IMR-90 (cell line): ENCODE data around the gene MPZL1. TPM values are rescaled to one million over a fixed set of nuclear protein-coding genes. Genes with fewer than 3 reads are reported as not detected.

Experiments used
- ATAC-seq: fragments of 200-7000 bp; cut with Tn5 transposase; 2 replicates; pipeline ENCODE4 v1.9.1; 2020; ENCODE audit warnings: low read depth, mild to moderate bottlenecking, moderate library complexity
- BruUV-seq: library from RNA; stranded (reverse); fragments of 400-500 nt; replicated peaks from 2 replicates; lab custom pipeline; 2021; lab: Mats Ljungman, UMichigan
- CTCF ChIA-PET: fragments of 300-600 bp; formaldehyde crosslinking; extraction: SDS; loops from one replicate; lab custom pipeline; 2021; ENCODE audit warnings: antibody characterized with exemption; lab: Yijun Ruan, JAX
- POLR2A ChIA-PET: fragments of 300-600 bp; sonication (Branson Sonifier 250); formaldehyde crosslinking; loops from one replicate; lab custom pipeline; 2022; ENCODE audit warnings: antibody characterized with exemption; ENCODE audit not compliant: unreplicated experiment; lab: Charles Lee
- DNase-seq: peaks from one replicate; pipeline ENCODE4 v3.0.0; 2013
- H2AFZ ChIP-seq: replicated peaks from 2 replicates; pipeline ENCODE3; 2013; ENCODE audit warnings: low read length, mild to moderate bottlenecking; ENCODE audit not compliant: poor library complexity
- H2AK5ac ChIP-seq: 2 replicates; pipeline ENCODE4 v1.6.1; 2013; ENCODE audit warnings: low read depth, low read length, inconsistent platforms
- H2AK9ac ChIP-seq: replicated peaks from 2 replicates; pipeline ENCODE3; 2013; ENCODE audit warnings: mild to moderate bottlenecking, low read depth, low read length, moderate library complexity; ENCODE audit not compliant: poor library complexity
- H2BK120ac ChIP-seq: 2 replicates; pipeline ENCODE4 v1.6.1; 2013; ENCODE audit warnings: low read depth, low read length, inconsistent platforms
- H2BK15ac ChIP-seq: 3 replicates; pipeline ENCODE4 v1.6.1; 2013; ENCODE audit warnings: low read depth, low read length, inconsistent platforms
- H2BK20ac ChIP-seq: 2 replicates; pipeline ENCODE4 v1.6.1; 2013; ENCODE audit warnings: low read depth, mild to moderate bottlenecking, inconsistent platforms, low read length, moderate library complexity
- H2BK5ac ChIP-seq: 2 replicates; pipeline ENCODE4 v1.6.1; 2013; ENCODE audit warnings: mild to moderate bottlenecking, low read depth, low read length, inconsistent platforms; ENCODE audit not compliant: poor library complexity, severe bottlenecking
- H3K14ac ChIP-seq: replicated peaks from 2 replicates; pipeline ENCODE4 v1.6.1; 2013; ENCODE audit warnings: low read depth, low read length, inconsistent platforms
- H3K18ac ChIP-seq: 2 replicates; pipeline ENCODE4 v1.6.1; 2013; ENCODE audit warnings: low read depth, low read length, control low read depth
- H3K23ac ChIP-seq: 2 replicates; pipeline ENCODE4 v1.6.1; 2013; ENCODE audit warnings: low read depth, low read length, inconsistent platforms
- H3K27ac ChIP-seq: 2 replicates; pipeline ENCODE4 v1.5.1; 2013; ENCODE audit warnings: mild to moderate bottlenecking, control low read depth, low read length; ENCODE audit not compliant: insufficient read depth
- H3K27me3 ChIP-seq: 2 replicates; pipeline ENCODE4 v1.6.1; 2013; ENCODE audit warnings: low read length; ENCODE audit not compliant: control insufficient read depth, insufficient read depth
- H3K36me3 ChIP-seq: 2 replicates; pipeline ENCODE4 v1.6.1; 2013; ENCODE audit warnings: low read length, mixed read lengths; ENCODE audit not compliant: control insufficient read depth, insufficient read depth
- H3K4ac ChIP-seq: 2 replicates; pipeline ENCODE4 v1.6.1; 2013; ENCODE audit warnings: low read depth, low read length, inconsistent platforms
- H3K4me1 ChIP-seq: 2 replicates; pipeline ENCODE4 v1.6.1; 2013; ENCODE audit warnings: low read length, mixed read lengths; ENCODE audit not compliant: control insufficient read depth, insufficient read depth
- H3K4me2 ChIP-seq: 2 replicates; pipeline ENCODE4 v1.6.1; 2013; ENCODE audit warnings: low read depth, mild to moderate bottlenecking, control low read depth, low read length, moderate library complexity
- H3K4me3 ChIP-seq: 2 replicates; pipeline ENCODE4 v1.5.1; 2013; ENCODE audit warnings: low read depth, mild to moderate bottlenecking, control low read depth, low read length, moderate library complexity; ENCODE audit not compliant: insufficient read depth
- H3K56ac ChIP-seq: 2 replicates; pipeline ENCODE4 v1.6.1; 2013; ENCODE audit warnings: low read length, inconsistent platforms; ENCODE audit not compliant: insufficient read depth; ENCODE audit errors: extremely low read depth
- H3K79me1 ChIP-seq, 2 experiments: 2 replicates each; pipeline ENCODE4 v1.6.1; 2013; ENCODE audit warnings: low read length in 2 of 2, inconsistent platforms in 1 of 2, low read depth in 1 of 2
- H3K9ac ChIP-seq: 2 replicates; pipeline ENCODE4 v1.6.1; 2013; ENCODE audit warnings: low read depth, low read length, control low read depth
- H3K9me1 ChIP-seq: 2 replicates; pipeline ENCODE4 v1.6.1; 2013; ENCODE audit warnings: low read length, inconsistent platforms; ENCODE audit not compliant: insufficient read depth
- H3K9me3 ChIP-seq: 2 replicates; pipeline ENCODE4 v1.6.1; 2013; ENCODE audit warnings: low read length; ENCODE audit not compliant: control insufficient read depth, insufficient read depth
- H4K20me1 ChIP-seq: 2 replicates; pipeline ENCODE4 v1.6.1; 2013; ENCODE audit warnings: low read length, inconsistent platforms; ENCODE audit not compliant: insufficient read depth
- H4K5ac ChIP-seq: 2 replicates; pipeline ENCODE4 v1.6.1; 2013; ENCODE audit warnings: mild to moderate bottlenecking, low read depth, low read length, control low read depth
- H4K8ac ChIP-seq, 2 experiments: 2 replicates each; pipeline ENCODE4 v1.6.1; 2013; ENCODE audit warnings: low read depth in 2 of 2, low read length in 2 of 2, control low read depth in 1 of 2, inconsistent platforms in 1 of 2
- H4K91ac ChIP-seq: 2 replicates; pipeline ENCODE4 v1.6.1; 2013; ENCODE audit warnings: low read depth, low read length, inconsistent platforms; ENCODE audit not compliant: insufficient read depth
- BHLHE40 ChIP-seq: fragments of 150-350 bp; IDR thresholded peaks from 2 replicates; pipeline ENCODE4 v1.6.1; 2016; ENCODE audit warnings: mild to moderate bottlenecking, low read depth, low read length
- CEBPB ChIP-seq: IDR thresholded peaks from 2 replicates; pipeline ENCODE4 v1.6.1; 2012; ENCODE audit warnings: low read depth, low read length, improper control_type of control experiment
- CHD1 ChIP-seq: IDR thresholded peaks from 2 replicates; pipeline ENCODE4 v1.6.1; 2012; ENCODE audit warnings: low read depth, low read length, improper control_type of control experiment
- FOS ChIP-seq: fragments of 150-350 bp; IDR thresholded peaks from 2 replicates; pipeline ENCODE4 v1.6.1; 2016; ENCODE audit warnings: low read depth, low read length
- MAFK ChIP-seq: IDR thresholded peaks from 2 replicates; pipeline ENCODE4 v1.6.1; 2012; ENCODE audit warnings: low read depth, low read length, improper control_type of control experiment
- MAZ ChIP-seq: IDR thresholded peaks from 2 replicates; pipeline ENCODE4 v1.6.1; 2012; ENCODE audit warnings: low read depth, mild to moderate bottlenecking, low read length, improper control_type of control experiment, moderate library complexity, borderline replicate concordance
- MXI1 ChIP-seq: IDR thresholded peaks from 2 replicates; pipeline ENCODE4 v1.6.1; 2012; ENCODE audit warnings: low read depth, mild to moderate bottlenecking, low read length, moderate library complexity, borderline replicate concordance
- NFE2L2 ChIP-seq: fragments of 150-350 bp; IDR thresholded peaks from 2 replicates; pipeline ENCODE4 v1.6.1; 2016; ENCODE audit warnings: low read depth, mild to moderate bottlenecking, low read length
- POLR2A ChIP-seq: IDR thresholded peaks from 2 replicates; pipeline ENCODE4 v1.6.1; 2012; ENCODE audit warnings: mild to moderate bottlenecking, low read depth, low read length
- RAD21 ChIP-seq: IDR thresholded peaks from 2 replicates; pipeline ENCODE4 v1.6.1; 2012; ENCODE audit warnings: low read length, improper control_type of control experiment
- RCOR1 ChIP-seq: IDR thresholded peaks from 2 replicates; pipeline ENCODE4 v1.6.1; 2012; ENCODE audit warnings: mild to moderate bottlenecking, low read length, improper control_type of control experiment; ENCODE audit not compliant: insufficient replicate concordance
- RFX5 ChIP-seq: IDR thresholded peaks from 2 replicates; pipeline ENCODE4 v1.8.0; 2012; ENCODE audit warnings: low read depth, mild to moderate bottlenecking, low read length, moderate library complexity
- SMC3 ChIP-seq: fragments of 150-350 bp; IDR thresholded peaks from 2 replicates; pipeline ENCODE4 v1.6.1; 2016; ENCODE audit warnings: low read depth, mild to moderate bottlenecking, antibody characterized with exemption, low read length, moderate library complexity
- WGBS, 2 experiments: methylation state at CpG; one replicate each; pipeline versions ENCODE4 v1.1.5 to v1.1.7; 2013; ENCODE audit warnings: missing lambda C conversion rate in 2 of 2; ENCODE audit not compliant: insufficient read length in 1 of 2; ENCODE audit errors: extremely low coverage in 2 of 2; 5-methylcytosine and 5-hydroxymethylcytosine counted together
- dilution Hi-C: fragments of 300-500 bp; cut with HindIII; formaldehyde crosslinking; loops from one replicate; pipeline ENCODE4 v1.14.3; 2018; ENCODE audit warnings: low sequenced_read_pairs; ENCODE audit not compliant: unreplicated experiment
- in situ Hi-C: fragments of 300-500 bp; cut with MboI; formaldehyde crosslinking; loops from 3 replicates; pipeline ENCODE4 v1.14.3; 2019; ENCODE audit warnings: low sequenced_read_pairs, inconsistent platforms, mixed read lengths
- intact Hi-C: fragments of 100-400 bp; cut with micrococcal nuclease; formaldehyde crosslinking; loops from 2 replicates; pipeline ENCODE4 v1.10.0; 2022
- polyA plus RNA-seq, 3 experiments: library from polyadenylated mRNA; depleted of rRNA; stranded (reverse); fragments of >200 nt; gene quantifications; 2 replicates each; pipeline ENCODE4 v1.2.3, GENCODE V29; 2012; ENCODE audit warnings: low replicate concordance in 1 of 3
- total RNA-seq: library from RNA; depleted of rRNA; stranded (reverse); fragments of >200 nt; gene quantifications from 2 replicates; pipeline ENCODE4 v1.2.3, GENCODE V29; 2012
- TF ChIP-seq, protein P1 (sequence below): conservative IDR thresholded peaks from 2 replicates; pipeline ENCODE4 v1.5.1; 2012; ENCODE audit warnings: mild to moderate bottlenecking, low read depth, low read length, improper control_type of control experiment
- TF ChIP-seq, protein P2 (sequence below): fragments of 150-350 bp; IDR thresholded peaks from 2 replicates; pipeline ENCODE4 v1.6.1; 2016; ENCODE audit warnings: low read depth, mild to moderate bottlenecking, low read length, moderate library complexity, borderline replicate concordance
- TF ChIP-seq, protein P3 (sequence below): fragments of 150-350 bp; IDR thresholded peaks from 2 replicates; pipeline ENCODE4 v1.6.1; 2017; ENCODE audit warnings: mild to moderate bottlenecking, antibody characterized with exemption, low read length, low read depth

MPZL1 gene
- total and polyA plus RNA-seq, 2 of the 4 experiments (the other 2 are of a cell fraction) = 55.3 to 87.3 TPM

DNA sequence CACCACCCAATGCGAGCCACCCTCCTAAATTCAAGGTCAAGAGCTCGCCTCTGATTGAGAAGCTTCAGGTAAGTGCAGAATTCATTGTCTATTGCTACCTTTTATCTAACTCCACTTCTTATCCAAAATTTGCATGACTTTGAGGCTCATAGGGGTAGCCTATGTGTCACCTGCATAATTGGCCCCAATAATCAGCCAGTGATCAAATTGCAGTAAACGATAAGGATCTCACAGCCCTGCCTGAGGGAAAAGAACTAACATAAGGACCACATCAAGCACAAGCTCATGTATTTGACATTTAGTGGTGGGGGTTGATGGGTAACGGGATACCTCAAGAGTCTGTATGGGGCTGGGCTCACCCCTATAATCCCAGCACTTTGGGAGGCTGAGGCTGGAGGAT lies 31.7 kb upstream of the MPZL1 start:
- H3K9me3 ChIP-seq = no peaks in the 10 kb centered on the region
- no peak overlapping the region for H3K56ac ChIP-seq
- BruUV-seq = no TSS peak
- dilution Hi-C loops = no loop called here
- no peak overlapping the region for H3K18ac ChIP-seq
- no peak overlapping the region for H2AK9ac ChIP-seq
- TF ChIP-seq MXI1 (no peak), RAD21 (no peak), NFE2L2 (no peak), RFX5 (no peak), CEBPB (no peak), SMC3 (no peak), BHLHE40 (no peak), MAZ (no peak), RCOR1 (no peak), POLR2A (no peak), MAFK (no peak), FOS (no peak), CHD1 (no peak)
- TF ChIP-seq, protein P1, sequence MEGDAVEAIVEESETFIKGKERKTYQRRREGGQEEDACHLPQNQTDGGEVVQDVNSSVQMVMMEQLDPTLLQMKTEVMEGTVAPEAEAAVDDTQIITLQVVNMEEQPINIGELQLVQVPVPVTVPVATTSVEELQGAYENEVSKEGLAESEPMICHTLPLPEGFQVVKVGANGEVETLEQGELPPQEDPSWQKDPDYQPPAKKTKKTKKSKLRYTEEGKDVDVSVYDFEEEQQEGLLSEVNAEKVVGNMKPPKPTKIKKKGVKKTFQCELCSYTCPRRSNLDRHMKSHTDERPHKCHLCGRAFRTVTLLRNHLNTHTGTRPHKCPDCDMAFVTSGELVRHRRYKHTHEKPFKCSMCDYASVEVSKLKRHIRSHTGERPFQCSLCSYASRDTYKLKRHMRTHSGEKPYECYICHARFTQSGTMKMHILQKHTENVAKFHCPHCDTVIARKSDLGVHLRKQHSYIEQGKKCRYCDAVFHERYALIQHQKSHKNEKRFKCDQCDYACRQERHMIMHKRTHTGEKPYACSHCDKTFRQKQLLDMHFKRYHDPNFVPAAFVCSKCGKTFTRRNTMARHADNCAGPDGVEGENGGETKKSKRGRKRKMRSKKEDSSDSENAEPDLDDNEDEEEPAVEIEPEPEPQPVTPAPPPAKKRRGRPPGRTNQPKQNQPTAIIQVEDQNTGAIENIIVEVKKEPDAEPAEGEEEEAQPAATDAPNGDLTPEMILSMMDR = no peak
- TF ChIP-seq, protein P2, sequence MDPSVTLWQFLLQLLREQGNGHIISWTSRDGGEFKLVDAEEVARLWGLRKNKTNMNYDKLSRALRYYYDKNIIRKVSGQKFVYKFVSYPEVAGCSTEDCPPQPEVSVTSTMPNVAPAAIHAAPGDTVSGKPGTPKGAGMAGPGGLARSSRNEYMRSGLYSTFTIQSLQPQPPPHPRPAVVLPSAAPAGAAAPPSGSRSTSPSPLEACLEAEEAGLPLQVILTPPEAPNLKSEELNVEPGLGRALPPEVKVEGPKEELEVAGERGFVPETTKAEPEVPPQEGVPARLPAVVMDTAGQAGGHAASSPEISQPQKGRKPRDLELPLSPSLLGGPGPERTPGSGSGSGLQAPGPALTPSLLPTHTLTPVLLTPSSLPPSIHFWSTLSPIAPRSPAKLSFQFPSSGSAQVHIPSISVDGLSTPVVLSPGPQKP = no peak
- TF ChIP-seq, protein P3, sequence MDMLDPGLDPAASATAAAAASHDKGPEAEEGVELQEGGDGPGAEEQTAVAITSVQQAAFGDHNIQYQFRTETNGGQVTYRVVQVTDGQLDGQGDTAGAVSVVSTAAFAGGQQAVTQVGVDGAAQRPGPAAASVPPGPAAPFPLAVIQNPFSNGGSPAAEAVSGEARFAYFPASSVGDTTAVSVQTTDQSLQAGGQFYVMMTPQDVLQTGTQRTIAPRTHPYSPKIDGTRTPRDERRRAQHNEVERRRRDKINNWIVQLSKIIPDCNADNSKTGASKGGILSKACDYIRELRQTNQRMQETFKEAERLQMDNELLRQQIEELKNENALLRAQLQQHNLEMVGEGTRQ = no peak
- no peak overlapping the region for H2BK20ac ChIP-seq
- DNase-seq (no peak), ATAC-seq (no peak)
- peaks cover 28% of the 10 kb centered on the region for H3K27me3 ChIP-seq
- H2AK5ac ChIP-seq = no peak overlapping the region
- POLR2A ChIA-PET = no interaction called here
- no peak overlapping the region for H4K8ac ChIP-seq
- no peaks in the 10 kb centered on the region for H3K79me1 ChIP-seq
- no peak overlapping the region for H2AFZ ChIP-seq
- no peak overlapping the region for H3K9ac ChIP-seq
- CTCF ChIA-PET = interaction anchor here (1.3 kb wide), 1 partner anchor 90 kb away, joined by 4 read pairs; no protein-coding TSS in a partner anchor
- WGBS, 2 experiments = no CpG with 5 or more reads among the region's 4 CpGs
- in situ Hi-C loops = loop anchor here (25.0 kb wide), 1 partner anchor 428 kb away; no protein-coding TSS in a partner anchor
- H3K4me1 ChIP-seq = no peaks in the 10 kb centered on the region
- H4K20me1 ChIP-seq = no peaks in the 10 kb centered on the region
- no peaks in the 10 kb centered on the region for H3K36me3 ChIP-seq
- no peak overlapping the region for H2BK5ac ChIP-seq
- no peak overlapping the region for H2BK120ac ChIP-seq
- no peak overlapping the region for H3K4ac ChIP-seq
- intact Hi-C loops = no loop called here
- no peak overlapping the region for H3K4me2 ChIP-seq
- H3K23ac ChIP-seq = no peak overlapping the region
- H4K5ac ChIP-seq = no peak overlapping the region
- H2BK15ac ChIP-seq = no peak overlapping the region
- H3K9me1 ChIP-seq = no peaks in the 10 kb centered on the region
- no peak overlapping the region for H4K91ac ChIP-seq
- H3K27ac ChIP-seq = no peak overlapping the region
- H3K4me3 ChIP-seq = no peak overlapping the region
- H3K14ac ChIP-seq = no peak overlapping the region
